GM21360 (cell line): ENCODE results near the gene AANAT.

Experiments used
- ATAC-seq: cut with Tn5 transposase; IDR thresholded peaks from one replicate; pipeline ENCODE4 v1.9.1; 2021; ENCODE audit warnings: mild to moderate bottlenecking, moderate library complexity; ENCODE audit not compliant: unreplicated experiment

Gene AANAT

DNA sequence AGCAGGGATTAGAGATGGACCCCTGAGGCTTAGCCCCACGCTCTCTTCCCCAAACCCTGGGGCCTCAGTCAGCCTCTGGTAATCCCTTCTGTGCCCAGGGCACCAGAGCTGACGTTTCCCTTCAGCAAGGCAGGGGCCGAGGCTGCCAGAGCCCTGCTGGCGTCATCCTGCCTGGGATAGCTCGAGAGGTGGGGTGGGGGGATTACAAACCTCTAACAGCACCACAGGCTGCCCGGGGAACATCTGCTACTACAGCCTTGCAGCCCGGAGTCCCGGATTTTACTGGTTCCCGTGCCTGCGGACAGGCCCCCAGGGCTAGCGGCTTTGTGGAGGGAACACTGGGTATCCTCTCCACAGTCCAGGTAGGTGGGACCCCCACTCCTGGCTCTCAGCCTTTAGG is at the start of gene AANAT:
TSS of gene AANAT (plus strand) at position 238 of the 400 bp plus-strand sequence. CDS start 1,144 bp downstream, outside the sequence.
- ATAC-seq = no peak

- ATAC-seq = no peak
Observed at GRCh38 chr17:76419576-76420260, 47.7 kb upstream of the AANAT start.

- ATAC-seq = no peak
Observed at GRCh38 chr17:76420356-76421043, 46.9 kb upstream of the AANAT start.

- no peak for ATAC-seq
Observed at GRCh38 chr17:76421044-76421407, 46.4 kb upstream of the AANAT start.

- ATAC-seq = no peak
Observed at GRCh38 chr17:76422406-76422805, 45.0 kb upstream of the AANAT start.

- no peak for ATAC-seq
Observed at GRCh38 chr17:76422860-76423259, 44.5 kb upstream of the AANAT start.

- ATAC-seq = no peak
Observed at GRCh38 chr17:76426853-76427252, 40.5 kb upstream of the AANAT start.

DNA sequence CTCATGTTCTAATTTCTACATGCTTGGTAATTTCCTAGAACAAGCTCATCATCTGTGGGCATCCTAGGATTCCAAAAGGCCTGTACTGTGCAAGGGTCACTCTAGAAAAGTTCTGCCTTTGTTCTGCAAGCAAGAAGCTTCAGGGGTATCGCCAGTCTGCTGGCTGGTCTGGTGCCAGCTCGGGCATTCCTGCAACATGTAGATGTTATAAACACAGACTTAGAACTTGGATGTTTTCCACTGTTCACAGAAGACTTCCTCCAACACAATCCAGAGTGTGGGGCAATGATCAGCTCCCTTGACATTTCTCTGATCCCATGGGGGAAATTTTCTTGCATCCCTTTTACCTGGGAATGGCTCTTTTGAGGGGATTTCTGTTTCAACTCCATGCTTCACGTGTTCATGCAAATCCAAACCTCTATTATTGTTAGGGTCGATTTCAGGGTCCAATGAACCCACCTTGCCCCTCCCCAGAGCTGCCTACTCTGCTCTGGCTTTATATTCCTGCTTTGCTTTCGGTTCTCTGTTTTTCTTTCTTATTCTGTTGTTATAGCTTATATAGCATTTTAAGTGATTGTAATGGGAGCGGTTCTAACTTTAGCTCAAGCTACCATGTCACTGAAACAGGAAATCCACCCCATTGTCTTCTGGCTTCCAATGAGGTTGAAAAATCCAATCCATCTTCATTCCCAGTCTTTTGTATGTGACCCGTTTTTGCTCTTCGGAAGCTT is 39.7 kb upstream of the AANAT start:
- ATAC-seq = no peak

- ATAC-seq = no peak
Observed at GRCh38 chr17:76428511-76428910, 38.9 kb upstream of the AANAT start.

DNA sequence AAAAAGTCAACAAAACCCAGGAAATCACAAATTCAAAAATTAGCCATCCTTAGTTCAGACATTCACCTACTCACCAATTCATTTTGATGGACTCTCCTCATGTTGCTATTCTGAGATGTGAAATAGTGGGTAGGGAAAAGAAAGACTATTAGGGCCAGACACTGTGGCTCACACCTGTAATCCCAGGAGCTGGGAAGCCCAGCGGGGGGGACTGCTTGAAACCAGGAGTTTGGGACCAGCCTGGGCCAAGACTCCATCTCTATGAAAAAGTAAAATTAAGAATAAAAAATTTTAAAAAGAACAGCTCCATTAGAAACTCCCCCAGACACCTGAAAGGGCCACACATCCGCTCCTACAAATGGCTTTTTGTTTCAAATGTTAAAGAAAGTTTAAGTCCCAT is 35.9 kb upstream of the AANAT start:
- ATAC-seq = no peak

DNA sequence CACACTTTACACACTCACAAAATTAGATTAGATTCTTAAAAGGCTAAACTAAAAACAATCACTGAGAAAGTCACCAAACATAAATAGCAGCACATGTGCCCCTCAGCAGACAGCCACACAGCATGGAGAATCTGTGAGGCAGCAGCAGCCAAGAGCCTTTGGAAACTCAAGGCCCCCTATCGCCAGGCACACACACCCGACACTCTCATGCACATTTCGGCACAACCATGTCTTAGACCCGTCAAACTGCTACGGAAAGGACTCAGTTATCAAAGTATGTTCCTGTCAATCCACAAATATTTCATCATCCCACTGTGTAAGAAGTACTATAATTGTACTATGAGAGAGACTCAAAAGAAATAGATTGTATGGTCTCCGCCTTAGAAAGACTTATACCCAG is 35.4 kb upstream of the AANAT start:
- ATAC-seq = no peak

DNA sequence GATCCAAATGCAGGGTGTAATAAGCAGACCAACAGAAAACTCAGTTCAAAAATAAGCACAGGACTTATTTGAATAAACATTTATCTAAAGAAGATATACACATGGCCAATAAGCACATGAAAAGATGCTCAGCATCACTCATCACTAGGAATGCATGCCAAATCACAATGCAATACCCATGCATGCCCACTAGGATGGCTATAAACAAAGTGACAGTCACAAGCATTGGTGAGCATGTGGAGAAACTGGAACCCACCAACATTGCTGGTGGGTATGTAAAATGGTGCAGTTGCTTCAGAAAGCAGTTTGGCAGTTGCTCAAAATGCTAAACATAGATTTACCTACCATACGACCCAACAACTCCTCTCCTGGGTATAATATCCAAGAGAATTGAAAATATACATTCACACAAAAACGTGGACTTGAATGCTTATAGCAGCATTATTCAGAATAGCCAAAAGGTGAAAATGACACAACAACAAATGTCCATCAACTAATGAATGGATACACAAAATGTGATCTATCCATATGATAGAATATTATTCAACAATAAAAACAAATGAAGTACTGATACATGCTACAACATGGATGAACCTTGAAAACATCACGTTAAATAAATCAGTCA is 34.6 kb upstream of the AANAT start:
- ATAC-seq = no peak

DNA sequence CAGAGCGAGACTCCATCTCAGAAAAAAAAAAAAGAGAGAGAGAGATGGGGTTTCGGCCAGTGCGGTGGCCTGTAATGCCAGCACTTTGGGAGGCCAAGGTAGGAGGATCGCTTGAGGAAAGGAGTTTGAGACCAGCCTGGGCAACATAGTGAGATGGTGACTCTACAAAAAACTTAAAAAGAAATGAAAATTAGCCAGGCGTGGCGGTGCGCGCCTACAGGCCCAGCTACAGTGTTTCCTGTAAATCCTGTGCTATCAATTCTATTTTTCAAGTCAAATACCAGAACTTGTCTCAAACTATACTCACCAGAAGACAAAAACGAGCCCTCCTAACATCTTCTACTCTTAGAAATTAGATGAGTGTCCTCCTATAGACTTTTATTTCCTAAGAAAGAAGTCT is 33.7 kb upstream of the AANAT start:
- no peak for ATAC-seq

- ATAC-seq = no peak
Observed at GRCh38 chr17:76434870-76435269, 32.5 kb upstream of the AANAT start.

GRCh38 chr17:76435751-76436150 is 31.7 kb upstream of the AANAT start:
- ATAC-seq = no peak

GRCh38 chr17:76437467-76438402 is 29.7 kb upstream of the AANAT start:
- no peak for ATAC-seq

DNA sequence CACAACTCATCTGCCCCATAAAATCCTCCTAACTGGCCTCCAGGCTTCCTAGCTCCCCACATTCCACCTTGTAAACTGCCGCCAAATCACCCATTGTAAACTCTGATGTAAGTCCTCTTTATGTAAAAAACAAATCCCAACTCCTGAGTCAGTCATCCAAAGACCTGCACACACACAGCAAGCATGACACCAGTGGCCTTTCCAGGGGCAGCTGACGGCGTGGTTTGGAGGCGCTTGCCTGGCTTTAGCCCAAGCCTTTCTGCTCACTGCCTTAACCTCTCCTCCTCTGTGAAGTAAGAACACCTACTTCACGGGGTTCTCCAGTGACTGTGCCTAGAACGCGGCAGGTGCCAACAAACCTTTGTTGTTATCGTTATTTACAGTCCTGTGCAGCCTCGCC is 28.5 kb upstream of the AANAT start:
- ATAC-seq = no peak

GRCh38 chr17:76439314-76439928 is 28.0 kb upstream of the AANAT start:
- ATAC-seq = no peak

DNA sequence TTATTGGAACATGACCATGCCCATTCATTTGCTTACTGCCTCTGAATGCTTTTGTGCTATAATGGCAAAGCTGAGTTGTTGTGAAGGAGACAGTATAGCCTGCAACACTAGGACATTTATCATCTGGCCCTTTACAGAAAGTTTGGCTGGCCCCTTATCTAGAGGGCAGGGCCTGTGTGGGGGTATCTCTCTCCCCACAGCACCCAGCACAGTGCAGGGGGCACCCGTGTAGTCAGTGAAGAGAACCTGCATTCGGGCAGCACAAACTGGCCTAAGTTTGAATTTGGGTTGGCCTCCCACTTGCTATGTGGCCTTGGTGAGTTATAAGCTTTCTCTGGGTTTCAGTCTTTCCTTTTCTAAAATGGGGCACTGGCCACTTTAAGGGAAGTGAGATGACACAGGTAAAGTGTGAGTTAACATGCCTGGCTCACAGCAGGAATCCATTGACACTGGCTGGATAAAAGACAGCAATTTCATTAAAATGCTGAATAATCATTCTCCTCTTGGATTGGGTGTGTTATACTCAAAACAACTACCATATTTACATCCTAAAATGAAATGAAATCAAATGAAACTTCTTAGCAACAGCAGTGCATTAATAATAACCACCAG is 26.5 kb upstream of the AANAT start:
- no peak for ATAC-seq
